T-cell (primary cell): ENCODE measurements around the gene IGFBPL1. TPM values are rescaled to one million over a fixed set of nuclear protein-coding genes. Genes with fewer than 3 reads are reported as not detected.

Experiments used
- ATAC-seq, 4 experiments: fragments of 200-7000 bp in 3 of 4; fragments of 150-1000 bp in 1 of 4; cut with Tn5 transposase; replicated peaks in 1 of 4; 1 replicate in 3 of 4; 2 replicates in 1 of 4; pipeline ENCODE4 v1.10.0; 2021; ENCODE audit warnings: moderate library complexity in 3 of 4, mild to moderate bottlenecking in 2 of 4, moderate number of reproducible peaks in 1 of 4
- CTCF ChIA-PET, 2 donors: fragments of 300-600 bp; sonication (Branson Sonifier 250); formaldehyde crosslinking; loops; one replicate each; lab custom pipeline; 2022; ENCODE audit warnings: antibody characterized with exemption in 2 of 2; lab: Charles Lee
- POLR2A ChIA-PET, 2 donors: fragments of 300-600 bp; sonication (Branson Sonifier 250); formaldehyde crosslinking; loops; one replicate each; lab custom pipeline; 2022; ENCODE audit warnings: antibody characterized with exemption in 2 of 2; lab: Charles Lee
- DNase-seq, 35 experiments: peaks; one replicate each; pipeline versions ENCODE4 v3.0.0 to v3.0.0-alpha.2; 2013 to 2023
- H3K27ac ChIP-seq: one replicate; pipeline ENCODE4 v1.5.1; 2013; ENCODE audit warnings: low read length
- H3K27me3 ChIP-seq, 2 experiments: replicated peaks in 1 of 2; 1 replicate in 1 of 2; 2 replicates in 1 of 2; pipeline versions ENCODE4 v1.6.1 to v1.7.0; 2013; ENCODE audit warnings: low read length in 1 of 2, mixed read lengths in 1 of 2; ENCODE audit not compliant: control insufficient read depth in 2 of 2, insufficient read depth in 2 of 2; ENCODE audit errors: extremely low read depth in 1 of 2
- H3K36me3 ChIP-seq, 2 donors: 1 replicate in 1 of 2; 2 replicates in 1 of 2; pipeline versions ENCODE4 v1.6.1 to v1.7.0; 2013; ENCODE audit warnings: low read length in 1 of 2; ENCODE audit not compliant: control insufficient read depth in 2 of 2, insufficient read depth in 1 of 2; ENCODE audit errors: extremely low read depth in 1 of 2
- H3K4me1 ChIP-seq, 2 experiments: 1 replicate in 1 of 2; 2 replicates in 1 of 2; pipeline versions ENCODE4 v1.6.1 to v1.7.0; 2013; ENCODE audit warnings: low read length in 2 of 2, mixed read lengths in 1 of 2; ENCODE audit not compliant: insufficient read depth in 2 of 2, control insufficient read depth in 1 of 2; ENCODE audit errors: extremely low read depth in 1 of 2
- H3K4me3 ChIP-seq, 2 donors: 1 replicate in 1 of 2; 2 replicates in 1 of 2; pipeline versions ENCODE4 v1.5.1 to v1.7.0; 2013; ENCODE audit warnings: mild to moderate bottlenecking in 2 of 2, low read length in 1 of 2, moderate library complexity in 1 of 2; ENCODE audit not compliant: control insufficient read depth in 1 of 2; ENCODE audit errors: extremely low read depth in 1 of 2
- H3K9me3 ChIP-seq: 2 replicates; pipeline ENCODE4 v1.7.0; 2013
- H3K27ac Mint-ChIP-seq, 2 donors: one replicate each; pipeline ENCODE4 v1.8.0; 2020 to 2021; ENCODE audit warnings: mild to moderate bottlenecking in 2 of 2, mixed read lengths in 2 of 2
- H3K27me3 Mint-ChIP-seq, 2 donors: one replicate each; pipeline ENCODE4 v1.8.0; 2021 to 2022; ENCODE audit warnings: mixed read lengths in 2 of 2
- H3K36me3 Mint-ChIP-seq: one replicate; pipeline ENCODE4 v1.8.0; 2021; ENCODE audit warnings: mixed read lengths
- H3K4me1 Mint-ChIP-seq, 3 donors: one replicate each; pipeline ENCODE4 v1.8.0; 2020 to 2022; ENCODE audit warnings: mixed read lengths in 3 of 3, mild to moderate bottlenecking in 1 of 3
- H3K4me3 Mint-ChIP-seq, 3 donors: one replicate each; pipeline ENCODE4 v1.8.0; 2020 to 2022; ENCODE audit warnings: mild to moderate bottlenecking in 3 of 3, mixed read lengths in 3 of 3, moderate library complexity in 3 of 3
- H3K9me3 Mint-ChIP-seq, 3 donors: one replicate each; pipeline ENCODE4 v1.8.0; 2020 to 2022; ENCODE audit warnings: mixed read lengths in 3 of 3
- WGBS: methylation state at CpG from one replicate; pipeline ENCODE4 v1.1.5; 2013; ENCODE audit warnings: missing lambda C conversion rate; ENCODE audit not compliant: insufficient coverage; 5-methylcytosine and 5-hydroxymethylcytosine counted together
- total RNA-seq, 35 experiments: library from RNA in 6 of 35; stranded (reverse) in 6 of 35; fragments of 120-200 nt in 1 of 35; gene quantifications; one replicate each; pipeline versions ENCODE4 v1.2.1 to v1.2.4 and lab custom pipeline; 2013 to 2026

The IGFBPL1 gene
- total RNA-seq, 5 donors from 2014 or later (not counting 1 experiment from before 2014, with no cell fraction given): not detected

GRCh38 chr9:38434365-38434764 is 10.1 kb upstream of the IGFBPL1 start:
- Histone ChIP-seq H3K4me1 (peaks cover 0 to 3% of the 10 kb centered on the region in 2 experiments), H3K9me3 (no peaks in the 10 kb centered on the region), H3K36me3 (no peaks in the 10 kb centered on the region), H3K4me3 (no peak overlapping the region), H3K27me3 (peaks cover 0 to 10% of the 10 kb centered on the region in 2 experiments), H3K27ac (no peak overlapping the region)
- no peak overlapping the region for H3K4me3 Mint-ChIP-seq
- H3K27ac Mint-ChIP-seq: no peak overlapping the region
- no peaks in the 10 kb centered on the region for H3K36me3 Mint-ChIP-seq
- peaks cover 6 to 15% (median 13%) of the 10 kb centered on the region in 3 donors for H3K4me1 Mint-ChIP-seq
- no peak for DNase-seq
- ChIA-PET CTCF (interaction anchor here (0.6 to 0.8 kb wide), 2 partner anchors 321 to 526 kb away, joined by 3 read pairs; no protein-coding TSS in a partner anchor), POLR2A (no interaction called here)
- peaks cover 0 to 7% of the 10 kb centered on the region in 2 donors for H3K27me3 Mint-ChIP-seq
- ATAC-seq: no peak
- no peaks in the 10 kb centered on the region for H3K9me3 Mint-ChIP-seq
- WGBS: no CpG with 5 or more reads among the region's 3 CpGs

GRCh38 chr9:38432922-38433510 is 8.8 kb upstream of the IGFBPL1 start:
- ATAC-seq: no peak
- 50% methylated on average over 2 of the region's 3 CpGs for WGBS

GRCh38 chr9:38431116-38431515 is 6.9 kb upstream of the IGFBPL1 start:
- ChIA-PET CTCF (no interaction called here), POLR2A (no interaction called here)
- Histone ChIP-seq H3K27ac (no peak overlapping the region), H3K4me3 (no peak overlapping the region), H3K27me3 (peaks cover 0 to 10% of the 10 kb centered on the region in 2 experiments), H3K4me1 (peaks cover 0 to 3% of the 10 kb centered on the region in 2 experiments), H3K36me3 (no peaks in the 10 kb centered on the region), H3K9me3 (no peaks in the 10 kb centered on the region)
- no peak for DNase-seq
- WGBS: 50% methylated on average over 1 of the region's 4 CpGs
- Mint-ChIP-seq H3K4me1 (peaks cover 6 to 15% (median 13%) of the 10 kb centered on the region in 3 donors), H3K27me3 (peaks cover 5 to 7% of the 10 kb centered on the region in 2 donors), H3K9me3 (no peaks in the 10 kb centered on the region), H3K27ac (no peak overlapping the region), H3K36me3 (no peaks in the 10 kb centered on the region), H3K4me3 (no peak overlapping the region)
- ATAC-seq: no peak

More at GRCh38 chr9:38432922-38433510, 8.8 kb upstream of the IGFBPL1 start:
- Mint-ChIP-seq H3K4me1 (peaks cover 6 to 15% (median 13%) of the 10 kb centered on the region in 3 donors), H3K36me3 (no peaks in the 10 kb centered on the region), H3K9me3 (no peaks in the 10 kb centered on the region), H3K27me3 (no peaks in the 10 kb centered on the region), H3K27ac (no peak overlapping the region), H3K4me3 (no peak overlapping the region)
- H3K36me3 ChIP-seq: no peaks in the 10 kb centered on the region
- ChIA-PET POLR2A (no interaction called here), CTCF (interaction anchor here in 1 of 2 donors (1.1 to 1.2 kb wide), 2 partner anchors 519 to 522 kb away, joined by 5 to 6 read pairs; no protein-coding TSS in a partner anchor)
- H3K27me3 ChIP-seq: peaks cover 0 to 9% of the 10 kb centered on the region in 2 experiments
- peaks cover 0 to 3% of the 10 kb centered on the region in 2 experiments for H3K4me1 ChIP-seq
- H3K9me3 ChIP-seq: no peaks in the 10 kb centered on the region
- DNase-seq: peak in 2 of 35 experiments; percentile 10 to 53
- no peak overlapping the region for H3K27ac ChIP-seq
- H3K4me3 ChIP-seq: no peak overlapping the region

GRCh38 chr9:38428062-38428461 is 3.8 kb upstream of the IGFBPL1 start:
- H3K36me3 ChIP-seq: no peaks in the 10 kb centered on the region
- H3K27ac Mint-ChIP-seq: no peak overlapping the region
- no CpG with 5 or more reads among the region's 1 CpG for WGBS
- peaks cover 22 to 23% of the 10 kb centered on the region in 2 donors for H3K27me3 Mint-ChIP-seq
- no peak for ATAC-seq
- peaks cover 8 to 23% (median 13%) of the 10 kb centered on the region in 3 donors for H3K4me1 Mint-ChIP-seq
- peaks cover 0 to 6% of the 10 kb centered on the region in 2 experiments for H3K4me1 ChIP-seq
- POLR2A ChIA-PET: no interaction called here
- H3K4me3 ChIP-seq: no peak overlapping the region
- peaks cover 10 to 28% of the 10 kb centered on the region in 2 experiments for H3K27me3 ChIP-seq
- H3K27ac ChIP-seq: no peak overlapping the region
- H3K9me3 Mint-ChIP-seq: no peaks in the 10 kb centered on the region
- no peaks in the 10 kb centered on the region for H3K9me3 ChIP-seq
- CTCF ChIA-PET: no interaction called here
- no peak for DNase-seq
- H3K4me3 Mint-ChIP-seq: no peak overlapping the region
- H3K36me3 Mint-ChIP-seq: no peaks in the 10 kb centered on the region

GRCh38 chr9:38424918-38425317 is 664 bp upstream of the IGFBPL1 start:
- Mint-ChIP-seq H3K9me3 (no peaks in the 10 kb centered on the region), H3K4me1 (peaks cover 2 to 11% (median 6%) of the 10 kb centered on the region in 3 donors), H3K27me3 (peaks cover 37 to 50% of the 10 kb centered on the region in 2 donors), H3K36me3 (no peaks in the 10 kb centered on the region), H3K4me3 (peak overlapping the region; percentile 8 to 44 (median 12)), H3K27ac (no peak overlapping the region)
- H3K27me3 ChIP-seq: peaks cover 10 to 39% of the 10 kb centered on the region in 2 experiments
- no peak overlapping the region for H3K4me3 ChIP-seq
- DNase-seq (no peak), ATAC-seq (no peak)
- peaks cover 0 to 3% of the 10 kb centered on the region in 2 experiments for H3K4me1 ChIP-seq
- no peaks in the 10 kb centered on the region for H3K9me3 ChIP-seq
- no peaks in the 10 kb centered on the region for H3K36me3 ChIP-seq
- 45% methylated on average over 2 of the region's 4 CpGs for WGBS
- H3K27ac ChIP-seq: no peak overlapping the region
- ChIA-PET CTCF (no interaction called here), POLR2A (no interaction called here)

- Mint-ChIP-seq H3K27ac (no peak overlapping the region), H3K27me3 (peaks cover 37 to 54% of the 10 kb centered on the region in 2 donors), H3K9me3 (no peaks in the 10 kb centered on the region), H3K4me1 (peaks cover 2 to 11% (median 6%) of the 10 kb centered on the region in 3 donors), H3K36me3 (no peaks in the 10 kb centered on the region), H3K4me3 (peak overlapping the region; percentile 36 to 61 (median 49))
- DNase-seq (no peak), ATAC-seq (no peak)
- POLR2A ChIA-PET: no interaction called here
- H3K4me1 ChIP-seq: peaks cover 0 to 3% of the 10 kb centered on the region in 2 experiments
- 48% methylated on average over 15 of the region's 15 CpGs for WGBS
- CTCF ChIA-PET: no interaction called here
- no peaks in the 10 kb centered on the region for H3K36me3 ChIP-seq
- peak overlapping the region in 1 of 2 donors; percentile 25 for H3K4me3 ChIP-seq
- peaks cover 10 to 43% of the 10 kb centered on the region in 2 experiments for H3K27me3 ChIP-seq
- H3K27ac ChIP-seq: no peak overlapping the region
- no peaks in the 10 kb centered on the region for H3K9me3 ChIP-seq
These were observed 831 bp downstream of the IGFBPL1 start for GRCh38 chr9:38423273-38423972.
